HepG2 (cell line): ENCODE data around the gene CUL4B. TPM values are rescaled to one million over a fixed set of nuclear protein-coding genes. Genes with fewer than 3 reads are reported as not detected.
A peak's percentile ranks its signal among the peaks of the same experiment; 100 is the strongest.

Experiments used
- ARHGAP35 ChIP-seq: sonication (generic); formaldehyde crosslinking; IDR thresholded peaks from 2 replicates; pipeline ENCODE4 v1.9.0; 2022; ENCODE audit warnings: mild to moderate bottlenecking, inconsistent platforms, moderate library complexity, missing genetic modification reagents, borderline replicate concordance
- ATF1 ChIP-seq: IDR thresholded peaks from 2 replicates; pipeline ENCODE4 v1.6.1; 2016; ENCODE audit warnings: mild to moderate bottlenecking, control low read depth
- CCAR2 ChIP-seq: fragments of 200-400 bp; formaldehyde crosslinking; optimal IDR thresholded peaks from 2 replicates; pipeline ENCODE3; 2018; ENCODE audit warnings: low read depth, mild to moderate bottlenecking, low read length, moderate library complexity
- HNRNPL ChIP-seq: fragments of 200-400 bp; formaldehyde crosslinking; IDR thresholded peaks from 2 replicates; pipeline ENCODE4 v1.6.1; 2017; ENCODE audit warnings: mild to moderate bottlenecking, low read depth, low read length
- JUN ChIP-seq: sonication (generic); formaldehyde crosslinking; IDR thresholded peaks from 2 replicates; pipeline ENCODE4 v1.4.0; 2020; ENCODE audit warnings: mild to moderate bottlenecking, missing genetic modification reagents
- KLF12 ChIP-seq: sonication (generic); formaldehyde crosslinking; IDR thresholded peaks from 2 replicates; pipeline ENCODE4 v1.4.0; 2020; ENCODE audit warnings: missing genetic modification reagents, borderline replicate concordance
- RXRB ChIP-seq: IDR thresholded peaks from 2 replicates; pipeline ENCODE4 v1.6.1; 2016; ENCODE audit warnings: borderline replicate concordance, missing genetic modification reagents, missing compliant biosample characterization
- ZBTB1 ChIP-seq: sonication (generic); formaldehyde crosslinking; IDR thresholded peaks from 2 replicates; pipeline ENCODE4 v1.4.0; 2020; ENCODE audit warnings: missing genetic modification reagents, borderline replicate concordance
- ZNF101 ChIP-seq: sonication (generic); formaldehyde crosslinking; IDR thresholded peaks from 2 replicates; pipeline ENCODE4 v1.4.0; 2020; ENCODE audit warnings: mild to moderate bottlenecking, low read depth, missing genetic modification reagents, borderline replicate concordance
- ZNF34 ChIP-seq: sonication (generic); formaldehyde crosslinking; IDR thresholded peaks from 2 replicates; pipeline ENCODE4 v1.4.0; 2020; ENCODE audit warnings: mild to moderate bottlenecking, missing genetic modification reagents, borderline replicate concordance
- ZNF572 ChIP-seq: sonication (generic); formaldehyde crosslinking; IDR thresholded peaks from 2 replicates; pipeline ENCODE4 v1.5.1; 2020; ENCODE audit warnings: mild to moderate bottlenecking, missing genetic modification reagents
- polyA plus RNA-seq, 8 experiments: library from polyadenylated mRNA; depleted of rRNA in 3 of 8; stranded (reverse) in 7 of 8; unstranded in 1 of 8; fragments of >200 nt; fragmentation: Illumina TruSeq in 4 of 8; extraction: Trizol in 4 of 8; gene quantifications; 2 replicates each; pipeline versions ENCODE4 v1.2.1 to v1.2.3, GENCODE V29; 2011 to 2016; ENCODE audit warnings: low read depth in 4 of 8, missing spikeins in 1 of 8, mixed read lengths in 1 of 8; ENCODE audit not compliant: insufficient read depth in 1 of 8
- total RNA-seq, 5 experiments: library from RNA; depleted of rRNA; stranded (reverse); fragments of >200 nt; fragmentation: Illumina TruSeq; extraction: Trizol; gene quantifications; 2 replicates each; pipeline ENCODE4 v1.2.3, GENCODE V29; 2016; ENCODE audit warnings: low read depth in 1 of 5
- TF ChIP-seq, protein P1 (sequence below): sonication (generic); formaldehyde crosslinking; IDR thresholded peaks from 2 replicates; pipeline ENCODE4 v1.4.0; 2020; ENCODE audit warnings: mild to moderate bottlenecking, missing genetic modification reagents, borderline replicate concordance
- TF ChIP-seq, protein P2 (sequence below): IDR thresholded peaks from 2 replicates; pipeline ENCODE4 v1.6.1; 2016; ENCODE audit warnings: missing compliant biosample characterization, missing genetic modification reagents, borderline replicate concordance
- TF ChIP-seq, protein P3 (sequence below): sonication (generic); formaldehyde crosslinking; conservative IDR thresholded peaks from 2 replicates; pipeline ENCODE4 v1.4.0; 2020; ENCODE audit warnings: mild to moderate bottlenecking, missing genetic modification reagents, moderate library complexity
- TF ChIP-seq, protein P4 (sequence below): sonication (generic); formaldehyde crosslinking; IDR thresholded peaks from 2 replicates; pipeline ENCODE4 v1.5.0; 2020; ENCODE audit warnings: mild to moderate bottlenecking, missing genetic modification reagents, borderline replicate concordance

CUL4B gene
- total and polyA plus RNA-seq, 2 of the 13 experiments (the other 11 are each of a cell fraction or from before 2014, with no cell fraction given), result 21.6 to 28.5 TPM

DNA sequence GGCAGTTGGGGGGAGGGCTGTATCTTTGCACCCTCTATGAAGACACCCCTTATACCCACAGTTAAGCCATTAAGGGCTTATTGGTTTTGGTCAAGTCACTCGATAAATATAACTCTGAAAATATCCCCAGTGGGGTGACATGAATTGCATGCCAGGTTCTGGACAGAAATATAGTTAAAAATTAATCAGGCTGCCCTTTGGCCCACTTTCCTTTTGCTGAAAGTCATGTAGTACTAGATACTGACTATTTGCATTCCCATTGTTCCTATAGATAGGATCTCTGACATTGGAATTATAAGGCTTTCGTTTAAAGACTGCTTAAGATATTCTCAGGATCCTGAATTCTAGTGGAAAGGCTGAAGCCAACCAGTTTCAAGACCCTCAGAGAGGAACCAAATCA is 48.1 kb downstream of the CUL4B start (continued):
- TF ChIP-seq, protein P1, sequence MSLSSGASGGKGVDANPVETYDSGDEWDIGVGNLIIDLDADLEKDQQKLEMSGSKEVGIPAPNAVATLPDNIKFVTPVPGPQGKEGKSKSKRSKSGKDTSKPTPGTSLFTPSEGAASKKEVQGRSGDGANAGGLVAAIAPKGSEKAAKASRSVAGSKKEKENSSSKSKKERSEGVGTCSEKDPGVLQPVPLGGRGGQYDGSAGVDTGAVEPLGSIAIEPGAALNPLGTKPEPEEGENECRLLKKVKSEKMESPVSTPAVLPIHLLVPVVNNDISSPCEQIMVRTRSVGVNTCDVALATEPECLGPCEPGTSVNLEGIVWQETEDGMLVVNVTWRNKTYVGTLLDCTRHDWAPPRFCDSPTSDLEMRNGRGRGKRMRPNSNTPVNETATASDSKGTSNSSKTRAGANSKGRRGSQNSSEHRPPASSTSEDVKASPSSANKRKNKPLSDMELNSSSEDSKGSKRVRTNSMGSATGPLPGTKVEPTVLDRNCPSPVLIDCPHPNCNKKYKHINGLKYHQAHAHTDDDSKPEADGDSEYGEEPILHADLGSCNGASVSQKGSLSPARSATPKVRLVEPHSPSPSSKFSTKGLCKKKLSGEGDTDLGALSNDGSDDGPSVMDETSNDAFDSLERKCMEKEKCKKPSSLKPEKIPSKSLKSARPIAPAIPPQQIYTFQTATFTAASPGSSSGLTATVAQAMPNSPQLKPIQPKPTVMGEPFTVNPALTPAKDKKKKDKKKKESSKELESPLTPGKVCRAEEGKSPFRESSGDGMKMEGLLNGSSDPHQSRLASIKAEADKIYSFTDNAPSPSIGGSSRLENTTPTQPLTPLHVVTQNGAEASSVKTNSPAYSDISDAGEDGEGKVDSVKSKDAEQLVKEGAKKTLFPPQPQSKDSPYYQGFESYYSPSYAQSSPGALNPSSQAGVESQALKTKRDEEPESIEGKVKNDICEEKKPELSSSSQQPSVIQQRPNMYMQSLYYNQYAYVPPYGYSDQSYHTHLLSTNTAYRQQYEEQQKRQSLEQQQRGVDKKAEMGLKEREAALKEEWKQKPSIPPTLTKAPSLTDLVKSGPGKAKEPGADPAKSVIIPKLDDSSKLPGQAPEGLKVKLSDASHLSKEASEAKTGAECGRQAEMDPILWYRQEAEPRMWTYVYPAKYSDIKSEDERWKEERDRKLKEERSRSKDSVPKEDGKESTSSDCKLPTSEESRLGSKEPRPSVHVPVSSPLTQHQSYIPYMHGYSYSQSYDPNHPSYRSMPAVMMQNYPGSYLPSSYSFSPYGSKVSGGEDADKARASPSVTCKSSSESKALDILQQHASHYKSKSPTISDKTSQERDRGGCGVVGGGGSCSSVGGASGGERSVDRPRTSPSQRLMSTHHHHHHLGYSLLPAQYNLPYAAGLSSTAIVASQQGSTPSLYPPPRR (CRISPR knock-in tag), result no peak
- TF ChIP-seq HNRNPL (no peak), ZNF34 (no peak), ARHGAP35 (no peak), ATF1 (CRISPR knock-in tag) (no peak), RXRB (CRISPR knock-in tag) (peak; percentile 87), KLF12 (CRISPR knock-in tag) (no peak), ZNF101 (CRISPR knock-in tag) (no peak), ZBTB1 (CRISPR knock-in tag) (no peak), JUN (no peak), ZNF572 (CRISPR knock-in tag) (no peak), CCAR2 (no peak)
- TF ChIP-seq, protein P2, sequence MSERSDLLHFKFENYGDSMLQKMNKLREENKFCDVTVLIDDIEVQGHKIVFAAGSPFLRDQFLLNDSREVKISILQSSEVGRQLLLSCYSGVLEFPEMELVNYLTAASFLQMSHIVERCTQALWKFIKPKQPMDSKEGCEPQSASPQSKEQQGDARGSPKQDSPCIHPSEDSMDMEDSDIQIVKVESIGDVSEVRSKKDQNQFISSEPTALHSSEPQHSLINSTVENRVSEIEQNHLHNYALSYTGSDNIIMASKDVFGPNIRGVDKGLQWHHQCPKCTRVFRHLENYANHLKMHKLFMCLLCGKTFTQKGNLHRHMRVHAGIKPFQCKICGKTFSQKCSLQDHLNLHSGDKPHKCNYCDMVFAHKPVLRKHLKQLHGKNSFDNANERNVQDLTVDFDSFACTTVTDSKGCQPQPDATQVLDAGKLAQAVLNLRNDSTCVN (CRISPR knock-in tag), result no peak
- TF ChIP-seq, protein P3, sequence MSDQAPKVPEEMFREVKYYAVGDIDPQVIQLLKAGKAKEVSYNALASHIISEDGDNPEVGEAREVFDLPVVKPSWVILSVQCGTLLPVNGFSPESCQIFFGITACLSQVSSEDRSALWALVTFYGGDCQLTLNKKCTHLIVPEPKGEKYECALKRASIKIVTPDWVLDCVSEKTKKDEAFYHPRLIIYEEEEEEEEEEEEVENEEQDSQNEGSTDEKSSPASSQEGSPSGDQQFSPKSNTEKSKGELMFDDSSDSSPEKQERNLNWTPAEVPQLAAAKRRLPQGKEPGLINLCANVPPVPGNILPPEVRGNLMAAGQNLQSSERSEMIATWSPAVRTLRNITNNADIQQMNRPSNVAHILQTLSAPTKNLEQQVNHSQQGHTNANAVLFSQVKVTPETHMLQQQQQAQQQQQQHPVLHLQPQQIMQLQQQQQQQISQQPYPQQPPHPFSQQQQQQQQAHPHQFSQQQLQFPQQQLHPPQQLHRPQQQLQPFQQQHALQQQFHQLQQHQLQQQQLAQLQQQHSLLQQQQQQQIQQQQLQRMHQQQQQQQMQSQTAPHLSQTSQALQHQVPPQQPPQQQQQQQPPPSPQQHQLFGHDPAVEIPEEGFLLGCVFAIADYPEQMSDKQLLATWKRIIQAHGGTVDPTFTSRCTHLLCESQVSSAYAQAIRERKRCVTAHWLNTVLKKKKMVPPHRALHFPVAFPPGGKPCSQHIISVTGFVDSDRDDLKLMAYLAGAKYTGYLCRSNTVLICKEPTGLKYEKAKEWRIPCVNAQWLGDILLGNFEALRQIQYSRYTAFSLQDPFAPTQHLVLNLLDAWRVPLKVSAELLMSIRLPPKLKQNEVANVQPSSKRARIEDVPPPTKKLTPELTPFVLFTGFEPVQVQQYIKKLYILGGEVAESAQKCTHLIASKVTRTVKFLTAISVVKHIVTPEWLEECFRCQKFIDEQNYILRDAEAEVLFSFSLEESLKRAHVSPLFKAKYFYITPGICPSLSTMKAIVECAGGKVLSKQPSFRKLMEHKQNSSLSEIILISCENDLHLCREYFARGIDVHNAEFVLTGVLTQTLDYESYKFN (CRISPR knock-in tag), result peak; percentile 62
- TF ChIP-seq, protein P4, sequence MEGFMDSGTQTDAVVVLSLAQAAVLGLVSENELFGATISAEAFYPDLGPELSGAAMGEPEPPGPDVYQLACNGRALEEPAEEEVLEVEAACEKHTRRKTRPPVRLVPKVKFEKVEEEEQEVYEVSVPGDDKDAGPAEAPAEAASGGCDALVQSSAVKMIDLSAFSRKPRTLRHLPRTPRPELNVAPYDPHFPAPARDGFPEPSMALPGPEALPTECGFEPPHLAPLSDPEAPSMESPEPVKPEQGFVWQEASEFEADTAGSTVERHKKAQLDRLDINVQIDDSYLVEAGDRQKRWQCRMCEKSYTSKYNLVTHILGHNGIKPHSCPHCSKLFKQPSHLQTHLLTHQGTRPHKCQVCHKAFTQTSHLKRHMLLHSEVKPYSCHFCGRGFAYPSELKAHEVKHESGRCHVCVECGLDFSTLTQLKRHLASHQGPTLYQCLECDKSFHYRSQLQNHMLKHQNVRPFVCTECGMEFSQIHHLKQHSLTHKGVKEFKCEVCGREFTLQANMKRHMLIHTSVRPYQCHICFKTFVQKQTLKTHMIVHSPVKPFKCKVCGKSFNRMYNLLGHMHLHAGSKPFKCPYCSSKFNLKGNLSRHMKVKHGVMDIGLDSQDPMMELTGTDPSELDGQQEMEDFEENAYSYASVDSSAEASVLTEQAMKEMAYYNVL (CRISPR knock-in tag), result no peak
